ENCODE results near the gene MAMLD1.

- TF ChIP-seq POLR2A (IDR thresholded peaks at IDR 0.05) (no peak), CTCF (IDR thresholded peaks at IDR 0.05) (no peak), POLR2AphosphoS5 (IDR thresholded peaks at IDR 0.05) (no peak), EP300 (IDR thresholded peaks at IDR 0.05) (no peak)
Observed at GRCh38 chrX:150337026-150337425, 26.1 kb upstream of the MAMLD1 start.

All from gastroesophageal sphincter (tissue), 3 donors.